H1 (cell line): ENCODE data around the gene MRTFB. TPM values are rescaled to one million over a fixed set of nuclear protein-coding genes. Genes with fewer than 3 reads are reported as not detected.

ENCODE experiments used
- CTCF ChIA-PET: fragments of 300-600 bp; sonication (Branson Sonifier 250); formaldehyde crosslinking; loops from one replicate; lab custom pipeline; 2021; ENCODE audit not compliant: partially characterized antibody; lab: Charles Lee
- POLR2A ChIA-PET: fragments of 300-600 bp; sonication (Branson Sonifier 250); formaldehyde crosslinking; loops from one replicate; lab custom pipeline; 2021; ENCODE audit warnings: inconsistent platforms; ENCODE audit not compliant: partially characterized antibody; lab: Charles Lee
- DNase-seq, 2 experiments: peaks; one replicate each; pipeline versions ENCODE4 v3.0.0 to v3.0.0-alpha.2; 2010 to 2022; ENCODE audit warnings: low spot score in 2 of 2, low read depth in 1 of 2, mixed read lengths in 1 of 2
- FAIRE-seq: peaks from 2 replicates; lab custom pipeline; 2011; peaks lifted over from hg19 to GRCh38; lab: Jason Lieb, UNC
- H2AFZ ChIP-seq: 2 replicates; pipeline ENCODE4 v1.8.1; 2012; ENCODE audit warnings: low read length, inconsistent platforms
- H2AK5ac ChIP-seq: 2 replicates; pipeline ENCODE4 v1.6.1; 2013; ENCODE audit warnings: low read depth, low read length
- H2BK120ac ChIP-seq: replicated peaks from 2 replicates; pipeline ENCODE3; 2013; ENCODE audit warnings: low read depth, low read length, inconsistent platforms
- H2BK12ac ChIP-seq: 2 replicates; pipeline ENCODE4 v1.6.1; 2013; ENCODE audit warnings: low read depth, low read length
- H2BK15ac ChIP-seq: 2 replicates; pipeline ENCODE4 v1.6.1; 2013; ENCODE audit warnings: low read length
- H2BK20ac ChIP-seq: 2 replicates; pipeline ENCODE4 v1.6.1; 2013; ENCODE audit warnings: low read length
- H2BK5ac ChIP-seq: 2 replicates; pipeline ENCODE4 v1.6.1; 2013; ENCODE audit warnings: low read depth, low read length
- H3K14ac ChIP-seq: 2 replicates; pipeline ENCODE4 v1.6.1; 2013; ENCODE audit warnings: inconsistent platforms; ENCODE audit not compliant: insufficient read length
- H3K18ac ChIP-seq: 2 replicates; pipeline ENCODE4 v1.6.1; 2013; ENCODE audit warnings: low read length; ENCODE audit errors: extremely low read depth
- H3K23ac ChIP-seq: 2 replicates; pipeline ENCODE4 v1.6.1; 2013; ENCODE audit warnings: inconsistent platforms; ENCODE audit not compliant: insufficient read length
- H3K23me2 ChIP-seq: 2 replicates; pipeline ENCODE4 v1.6.1; 2013; ENCODE audit warnings: low read depth, low read length
- H3K27ac ChIP-seq: 2 replicates; pipeline ENCODE4 v1.6.1; 2011; ENCODE audit warnings: low read depth, low read length, inconsistent platforms
- H3K27me3 ChIP-seq, 4 experiments: replicated peaks in 1 of 4; 1 replicate in 1 of 4; 2 replicates in 3 of 4; pipeline versions ENCODE4 v1.6.1 to v1.8.1; 2011 to 2013; ENCODE audit warnings: low read length in 3 of 4, mild to moderate bottlenecking in 3 of 4, inconsistent platforms in 2 of 4, mixed read lengths in 2 of 4, moderate library complexity in 1 of 4; ENCODE audit not compliant: control insufficient read depth in 3 of 4, insufficient read depth in 3 of 4; ENCODE audit errors: extremely low read depth in 1 of 4
- H3K36me3 ChIP-seq, 4 experiments: 2 replicates each; pipeline versions ENCODE4 v1.6.1 to v1.8.1; 2011 to 2013; ENCODE audit warnings: mild to moderate bottlenecking in 4 of 4, low read length in 3 of 4, moderate library complexity in 2 of 4, control low read depth in 1 of 4, inconsistent platforms in 1 of 4; ENCODE audit not compliant: insufficient read depth in 4 of 4, control insufficient read depth in 2 of 4
- H3K4ac ChIP-seq: replicated peaks from 2 replicates; pipeline ENCODE3; 2013; ENCODE audit warnings: low read length, low read depth, mixed read lengths, inconsistent platforms; ENCODE audit not compliant: insufficient read length
- H3K4me1 ChIP-seq, 4 experiments: replicated peaks in 1 of 4; 1 replicate in 1 of 4; 2 replicates in 3 of 4; pipeline versions ENCODE4 v1.6.1 to v1.8.1; 2011 to 2013; ENCODE audit warnings: low read length in 3 of 4, inconsistent platforms in 2 of 4, mixed read lengths in 1 of 4; ENCODE audit not compliant: insufficient read depth in 4 of 4, control insufficient read depth in 3 of 4
- H3K4me2 ChIP-seq, 2 experiments: 2 replicates each; pipeline versions ENCODE4 v1.6.1 to v1.8.1; 2011 to 2013; ENCODE audit warnings: low read depth in 2 of 2, low read length in 2 of 2, control low read depth in 1 of 2, inconsistent platforms in 1 of 2, mild to moderate bottlenecking in 1 of 2; ENCODE audit not compliant: insufficient read depth in 1 of 2
- H3K4me3 ChIP-seq, 4 experiments: fragments of 200-600, 300-600 bp in 1 of 4; sonication (generic), shearing (Covaris generic), sonication (Bioruptor Twin) in 1 of 4; 2 replicates each; pipeline versions ENCODE4 v1.5.1 to v1.8.1; 2011 to 2016; ENCODE audit warnings: low read length in 4 of 4, low read depth in 3 of 4, control low read depth in 2 of 4, inconsistent platforms in 2 of 4, mild to moderate bottlenecking in 2 of 4, mixed read lengths in 1 of 4, moderate library complexity in 1 of 4; ENCODE audit not compliant: insufficient read depth in 2 of 4; ENCODE audit errors: extremely low read depth in 1 of 4
- H3K56ac ChIP-seq: replicated peaks from 2 replicates; pipeline ENCODE3; 2013; ENCODE audit warnings: low read depth, mild to moderate bottlenecking, mixed read lengths, low read length, inconsistent platforms; ENCODE audit not compliant: insufficient read length
- H3K79me1 ChIP-seq: 2 replicates; pipeline ENCODE4 v1.6.1; 2013; ENCODE audit warnings: low read depth, low read length, control low read depth
- H3K79me2 ChIP-seq, 2 experiments: 2 replicates each; pipeline versions ENCODE4 v1.6.1 to v1.8.1; 2012 to 2013; ENCODE audit warnings: low read length in 2 of 2, mild to moderate bottlenecking in 2 of 2, inconsistent platforms in 1 of 2; ENCODE audit not compliant: insufficient read depth in 2 of 2, control insufficient read depth in 1 of 2
- H3K9ac ChIP-seq, 4 experiments: replicated peaks in 1 of 4; 1 replicate in 1 of 4; 2 replicates in 3 of 4; pipeline versions ENCODE4 v1.6.1 to v1.8.1; 2011 to 2013; ENCODE audit warnings: low read depth in 3 of 4, low read length in 3 of 4, control low read depth in 2 of 4, mild to moderate bottlenecking in 2 of 4, moderate library complexity in 2 of 4, inconsistent platforms in 1 of 4; ENCODE audit errors: extremely low read depth in 1 of 4
- H3K9me3 ChIP-seq, 2 experiments: 2 replicates each; pipeline versions ENCODE4 v1.6.1 to v1.8.1; 2012 to 2013; ENCODE audit warnings: mild to moderate bottlenecking in 2 of 2, moderate library complexity in 2 of 2, control low read depth in 1 of 2, inconsistent platforms in 1 of 2, low read depth in 1 of 2, low read length in 1 of 2, mixed read lengths in 1 of 2; ENCODE audit not compliant: insufficient read depth in 2 of 2
- H4K20me1 ChIP-seq, 2 experiments: replicated peaks in 1 of 2; 2 replicates each; pipeline versions ENCODE3 to v1.8.1; 2011 to 2013; ENCODE audit warnings: inconsistent platforms in 2 of 2, low read length in 2 of 2, mild to moderate bottlenecking in 1 of 2; ENCODE audit not compliant: insufficient read depth in 2 of 2, control insufficient read depth in 1 of 2
- H4K5ac ChIP-seq: 2 replicates; pipeline ENCODE4 v1.6.1; 2013; ENCODE audit warnings: low read length, low read depth, mixed read lengths, inconsistent platforms; ENCODE audit not compliant: insufficient read length
- H4K8ac ChIP-seq: 2 replicates; pipeline ENCODE4 v1.8.0; 2013; ENCODE audit warnings: mild to moderate bottlenecking, moderate library complexity, low read length, inconsistent platforms; ENCODE audit not compliant: insufficient read depth; ENCODE audit errors: extremely low read depth
- H4K91ac ChIP-seq: replicated peaks from 2 replicates; pipeline ENCODE3; 2013; ENCODE audit warnings: low read length, mixed read lengths, inconsistent platforms; ENCODE audit not compliant: insufficient read length
- ATF3 ChIP-seq: IDR thresholded peaks from 2 replicates; pipeline ENCODE4 v1.6.1; 2011; ENCODE audit warnings: low read depth, mild to moderate bottlenecking, low read length; ENCODE audit not compliant: insufficient read depth
- E2F6 ChIP-seq: IDR thresholded peaks from 2 replicates; pipeline ENCODE4 v1.6.1; 2012; ENCODE audit warnings: inconsistent platforms
- HDAC2 ChIP-seq, 2 experiments: fragments of 300-600 bp in 1 of 2; sonication (generic) in 1 of 2; IDR thresholded peaks; 2 replicates each; pipeline ENCODE4 v1.6.1; 2011 to 2012; ENCODE audit warnings: low read depth in 2 of 2, low read length in 2 of 2, mild to moderate bottlenecking in 2 of 2, moderate library complexity in 2 of 2, borderline replicate concordance in 1 of 2, inconsistent platforms in 1 of 2
- HDAC6 ChIP-seq: IDR thresholded peaks from one replicate; pipeline ENCODE4 v1.7.1; 2012; ENCODE audit warnings: low read depth, mild to moderate bottlenecking, inconsistent platforms, low read length, moderate library complexity
- JUN ChIP-seq: IDR thresholded peaks from 2 replicates; pipeline ENCODE4 v1.6.1; 2011; ENCODE audit warnings: low read depth, mild to moderate bottlenecking, improper control_type of control experiment, low read length
- MAFK ChIP-seq: IDR thresholded peaks from 2 replicates; pipeline ENCODE4 v1.6.1; 2012; ENCODE audit warnings: low read depth, mild to moderate bottlenecking, improper control_type of control experiment, low read length
- POU5F1 ChIP-seq: IDR thresholded peaks from 2 replicates; pipeline ENCODE4 v1.6.1; 2011; ENCODE audit warnings: low read depth, mild to moderate bottlenecking, low read length, moderate library complexity
- RFX5 ChIP-seq: IDR thresholded peaks from 2 replicates; pipeline ENCODE4 v1.6.1; 2011; ENCODE audit warnings: low read depth, low read length, improper control_type of control experiment, borderline replicate concordance
- RXRA ChIP-seq: IDR thresholded peaks from 2 replicates; pipeline ENCODE4 v1.6.1; 2011; ENCODE audit warnings: low read depth, mild to moderate bottlenecking, low read length, moderate library complexity; ENCODE audit not compliant: insufficient read depth
- TAF7 ChIP-seq: optimal IDR thresholded peaks from 2 replicates; pipeline ENCODE3; 2011; ENCODE audit warnings: low read depth, mild to moderate bottlenecking, inconsistent platforms, low read length, moderate library complexity, borderline replicate concordance
- USF2 ChIP-seq: IDR thresholded peaks from 2 replicates; pipeline ENCODE4 v1.6.1; 2011; ENCODE audit warnings: low read length, improper control_type of control experiment
- WGBS, 2 experiments: shearing (Covaris generic) in 1 of 2; methylation state at CpG; one replicate each; pipeline versions ENCODE4 v1.1.6 to v1.1.7; 2013 to 2015; ENCODE audit warnings: low lambda C conversion rate in 2 of 2, mixed read lengths in 2 of 2, inconsistent platforms in 1 of 2, low coverage in 1 of 2, missing lambda C conversion rate in 1 of 2; ENCODE audit not compliant: insufficient replicate concordance in 2 of 2, insufficient coverage in 1 of 2, insufficient read length in 1 of 2; ENCODE audit errors: extremely low coverage in 1 of 2, missing lambda C conversion rate in 1 of 2; 5-methylcytosine and 5-hydroxymethylcytosine counted together
- polyA plus RNA-seq, 7 experiments: library from polyadenylated mRNA; depleted of rRNA in 3 of 7; stranded (reverse) in 5 of 7; unstranded in 2 of 7; fragments of >200 nt in 5 of 7; fragments of 200-250 nt in 2 of 7; gene quantifications; 1 replicate in 5 of 7; 2 replicates in 1 of 7; 4 replicates in 1 of 7; pipeline versions ENCODE4 v1.2.1 to v1.2.3, GENCODE V29; 2011 to 2013; ENCODE audit warnings: missing spikeins in 2 of 7, mixed read lengths in 2 of 7
- total RNA-seq: library from RNA; stranded (reverse); fragmentation: NEBNext Ultra II Directional; extraction: Animal tissue kit (Norgen Biotek cat#: 25700); gene quantifications from 2 replicates; pipeline ENCODE4 v1.2.1, GENCODE V29; 2021

MRTFB gene
- total and polyA plus RNA-seq, 2 of the 8 experiments (the other 6 are each of a cell fraction or from before 2014, with no cell fraction given), result 13.5 to 34.9 TPM

DNA sequence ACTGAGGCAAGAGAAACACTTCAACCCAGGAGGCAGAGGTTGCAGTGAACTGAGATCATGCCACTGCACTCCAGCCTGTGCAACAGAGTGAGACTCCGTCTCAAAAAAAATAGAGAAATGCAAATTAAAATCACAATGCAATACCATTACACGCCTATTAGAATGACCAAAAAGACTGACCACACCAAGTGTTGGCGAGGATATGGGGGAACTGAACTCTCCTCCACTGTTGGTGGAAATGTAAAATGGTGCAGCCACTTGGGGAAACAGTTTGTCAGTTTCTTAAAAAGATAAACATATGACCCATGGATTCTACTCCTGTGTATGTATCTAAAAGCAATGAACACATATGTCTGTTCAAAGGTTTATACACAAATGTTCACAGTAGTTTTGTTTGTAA, 204.8 kb downstream of the MRTFB start:
- no peak overlapping the region for H4K8ac ChIP-seq
- no peak overlapping the region for H4K91ac ChIP-seq
- no peaks in the 10 kb centered on the region for H4K20me1 ChIP-seq
- H2AFZ ChIP-seq, result no peak overlapping the region
- no peak overlapping the region for H2BK12ac ChIP-seq
- no peaks in the 10 kb centered on the region for H3K36me3 ChIP-seq
- H4K5ac ChIP-seq, result no peak overlapping the region
- H2BK120ac ChIP-seq, result no peak overlapping the region
- peaks cover 0 to 4% (median 0%) of the 10 kb centered on the region in 4 experiments; a peak in 2 of 7 replicates for H3K4me1 ChIP-seq
- no peaks in the 10 kb centered on the region for H3K23me2 ChIP-seq
- no peak overlapping the region for H3K56ac ChIP-seq
- no peak overlapping the region for H3K4me3 ChIP-seq
- POLR2A ChIA-PET, result no interaction called here
- no peak overlapping the region for H3K4me2 ChIP-seq
- no peak overlapping the region for H3K4ac ChIP-seq
- no peak overlapping the region for H3K27ac ChIP-seq
- H3K18ac ChIP-seq, result no peak overlapping the region
- H2BK20ac ChIP-seq, result no peak overlapping the region
- CTCF ChIA-PET, result interaction anchor here (0.6 kb wide), 1 partner anchor 109 kb away, joined by 4 read pairs; no protein-coding TSS in a partner anchor
- H2BK15ac ChIP-seq, result no peak overlapping the region
- DNase-seq (no peak), FAIRE-seq (no peak)
- H3K79me2 ChIP-seq, result no peaks in the 10 kb centered on the region
- no peak overlapping the region for H3K9ac ChIP-seq
- H3K9me3 ChIP-seq, result peaks cover 0 to 2% of the 10 kb centered on the region in 2 experiments; a peak in 1 of 4 replicates
- H3K27me3 ChIP-seq, result no peaks in the 10 kb centered on the region
- no peak overlapping the region for H2BK5ac ChIP-seq
- no peak overlapping the region for H3K23ac ChIP-seq
- no peak overlapping the region for H3K14ac ChIP-seq
- no peak overlapping the region for H2AK5ac ChIP-seq
- no peaks in the 10 kb centered on the region for H3K79me1 ChIP-seq
- WGBS, 2 experiments, result 93% methylated on average over 3 of the region's 3 CpGs; no CpG with 5 or more reads in 1 of the 2 experiments
- TF ChIP-seq RFX5 (no peak), HDAC6 (no peak), RXRA (no peak), JUN (no peak), USF2 (no peak), MAFK (no peak), ATF3 (no peak), POU5F1 (no peak), E2F6 (no peak), TAF7 (no peak), HDAC2 (IDR thresholded peaks at IDR 0.05; ENCODE audit: borderline replicate concordance in 1 of 2, low read depth in 2 of 2, low read length in 2 of 2) (no peak)
